Testis (tissue), 3 donors: Measurements from ENCODE around the gene CDON. TPM values are rescaled to one million over a fixed set of nuclear protein-coding genes. Genes with fewer than 3 reads are reported as not detected.

Source experiments
- DNase-seq: peaks from one replicate; pipeline ENCODE4 v3.0.0-alpha.2; 2019
- H3K27ac ChIP-seq, 2 donors: fragments of 200-600 bp; sonication (generic); one replicate each; pipeline ENCODE4 v1.5.1; 2019
- H3K27me3 ChIP-seq: fragments of 200-600 bp; sonication (generic); one replicate; pipeline ENCODE4 v1.5.1; 2019
- H3K36me3 ChIP-seq: fragments of 200-600 bp; sonication (generic); one replicate; pipeline ENCODE4 v1.5.1; 2017; ENCODE audit warnings: low read depth; ENCODE audit errors: missing control alignments
- H3K4me1 ChIP-seq: fragments of 200-600 bp; sonication (generic); one replicate; pipeline ENCODE4 v1.5.1; 2019
- H3K4me3 ChIP-seq, 2 donors: fragments of 200-600 bp; sonication (generic); one replicate each; pipeline ENCODE4 v1.5.1; 2017 to 2019
- H3K9me3 ChIP-seq: fragments of 200-600 bp; sonication (generic); one replicate; pipeline ENCODE4 v1.5.1; 2017
- CTCF ChIP-seq, 3 experiments: fragments of 450-650 bp in 2 of 3; fragments of 200-600 bp in 1 of 3; sonication (generic) in 1 of 3; IDR thresholded peaks; one replicate each; pipeline ENCODE4 v1.5.1; 2016 to 2019; ENCODE audit warnings: antibody characterized with exemption in 3 of 3, mild to moderate bottlenecking in 2 of 3, moderate library complexity in 1 of 3
- POLR2A ChIP-seq: fragments of 450-650 bp; IDR thresholded peaks from one replicate; pipeline ENCODE4 v1.6.1; 2017; ENCODE audit warnings: antibody characterized with exemption, mild to moderate bottlenecking, moderate library complexity
- WGBS, 2 donors: methylation state at CpG; one replicate each; pipeline ENCODE4 v1.1.5; 2018; 5-methylcytosine and 5-hydroxymethylcytosine counted together
- intact Hi-C: fragments of 100-400 bp; cut with DNase I; formaldehyde crosslinking; loops from one replicate; pipeline ENCODE4 v1.15.1; 2023; ENCODE audit warnings: low total_unique reads
- polyA plus RNA-seq: library from polyadenylated mRNA; stranded (reverse); fragments of 350-450 nt; fragmentation: Illumina TruSeq; extraction: RNeasy Lipid Tissue Mini Kit (QIAGEN cat#74804); gene quantifications from one replicate; pipeline ENCODE4 v1.2.3, GENCODE V29; 2014; ENCODE audit warnings: low read depth, low replicate concordance; ENCODE audit not compliant: insufficient read depth
- total RNA-seq, 2 donors: library from RNA; depleted of rRNA; stranded (reverse); fragments of >200 nt; gene quantifications; one replicate each; pipeline ENCODE4 v1.2.3, GENCODE V29; 2016

Gene CDON
- total and polyA plus RNA-seq, 3 donors from 2014 or later, result 20.6 to 27.7 (median 23.9) TPM

DNA sequence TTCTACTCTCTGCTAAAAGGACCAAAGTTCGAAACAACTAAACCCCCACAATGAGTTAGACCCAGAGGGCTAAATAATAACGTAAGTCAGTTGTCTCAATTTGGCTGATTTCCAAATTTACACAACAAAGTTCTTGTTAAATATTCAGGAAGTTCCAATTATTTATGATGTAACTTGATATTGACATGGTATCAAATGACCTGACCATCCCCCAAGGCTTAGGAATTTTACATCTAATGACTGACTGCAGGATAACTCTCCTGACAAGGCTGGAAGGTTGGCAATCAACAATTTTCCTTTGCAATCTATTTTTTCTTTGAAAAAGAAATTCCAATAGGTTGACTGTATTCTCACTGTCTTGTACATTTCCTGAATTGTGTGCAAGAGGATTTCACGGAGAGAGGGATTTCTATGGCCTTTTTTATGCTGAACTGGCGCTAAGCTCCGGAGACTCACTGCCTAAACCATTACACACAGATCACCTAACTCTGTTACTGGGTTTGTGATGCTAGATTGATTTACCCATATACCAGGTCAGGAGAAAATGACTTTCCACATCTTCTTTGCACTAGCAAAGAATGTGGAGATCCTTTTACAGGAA is 9.6 kb upstream of the CDON start:
- Histone ChIP-seq H3K4me1 (no peaks in the 10 kb centered on the region), H3K4me3 (no peak overlapping the region), H3K27ac (no peak overlapping the region), H3K9me3 (no peaks in the 10 kb centered on the region), H3K27me3 (no peaks in the 10 kb centered on the region), H3K36me3 (no peaks in the 10 kb centered on the region)
- 77% methylated on average over 5 of the region's 5 CpGs for WGBS, 2 donors
- no peak for DNase-seq
- intact Hi-C loops, result no loop called here
- TF ChIP-seq POLR2A (no peak), CTCF (IDR thresholded peaks at IDR 0.05) (no peak)

GRCh38 chr11:126063507-126063852 is 814 bp upstream of the CDON start:
- Histone ChIP-seq H3K27ac (peak overlapping the region in 1 of 2 donors; percentile 79), H3K9me3 (no peaks in the 10 kb centered on the region), H3K4me3 (peak overlapping the region; percentile 77 to 82), H3K36me3 (no peaks in the 10 kb centered on the region), H3K4me1 (peaks cover 14% of the 10 kb centered on the region), H3K27me3 (no peaks in the 10 kb centered on the region)
- WGBS, 2 donors, result 7 to 11% methylated on average over 10 of the region's 10 CpGs
- TF ChIP-seq POLR2A (no peak), CTCF (IDR thresholded peaks at IDR 0.05) (no peak)
- intact Hi-C loops, result no loop called here
- no peak for DNase-seq

DNA sequence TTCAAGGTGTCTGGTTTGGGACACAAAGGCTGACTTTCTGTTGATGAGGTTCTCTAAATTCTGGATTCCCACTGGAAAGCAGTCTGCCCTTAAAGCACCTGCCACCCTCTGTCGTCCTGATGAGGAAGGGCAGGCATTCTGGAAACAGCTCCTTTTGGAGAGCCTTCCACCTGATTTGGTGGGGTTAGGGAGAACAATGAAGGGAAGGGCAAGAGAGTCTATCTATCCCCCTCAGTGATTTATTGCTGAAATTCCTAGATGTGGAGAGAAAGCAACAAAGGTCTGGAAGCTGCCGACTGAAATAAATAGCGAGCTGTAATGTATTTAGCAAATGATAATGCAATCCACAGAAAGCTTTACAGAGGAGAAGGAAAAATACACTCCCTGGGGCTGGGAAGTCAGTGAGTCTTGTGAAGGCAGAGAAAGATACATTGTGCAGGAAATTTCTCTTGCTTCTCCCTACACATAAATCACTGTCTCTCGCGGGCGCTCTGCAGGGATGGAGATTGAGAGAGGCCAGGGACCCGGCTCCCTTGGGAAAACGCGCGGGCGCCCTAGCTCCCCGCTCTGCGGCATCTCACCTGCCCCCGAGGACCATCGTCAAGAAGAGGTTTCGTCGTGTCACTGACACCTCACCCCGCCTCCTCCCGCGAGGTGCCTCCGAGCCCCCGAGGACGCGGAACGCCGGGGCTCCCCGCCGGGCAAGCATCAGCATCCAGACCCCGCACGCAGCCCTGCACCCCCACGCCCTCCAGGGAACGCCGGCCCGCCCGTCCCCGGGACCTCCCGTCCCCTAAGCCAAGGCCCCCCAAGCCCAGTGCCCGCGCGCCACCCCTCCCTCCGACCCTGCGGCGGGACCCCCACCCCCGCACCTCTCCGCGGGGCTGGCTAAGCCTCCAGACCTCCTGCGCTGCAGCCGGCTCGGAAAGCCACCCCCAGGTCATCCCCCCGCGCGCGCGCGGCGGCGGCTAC is 673 bp downstream of the CDON start:
- WGBS, 2 donors, result 1% methylated on average over 8 to 44 of the region's 57 CpGs
- intact Hi-C loops, result no loop called here
- Histone ChIP-seq H3K4me3 (peak overlapping the region; percentile 77 to 82), H3K27me3 (no peaks in the 10 kb centered on the region), H3K27ac (peak overlapping the region; percentile 79), H3K4me1 (peaks cover 14% of the 10 kb centered on the region), H3K9me3 (no peaks in the 10 kb centered on the region), H3K36me3 (no peaks in the 10 kb centered on the region)
- TF ChIP-seq POLR2A (no peak), CTCF (IDR thresholded peaks at IDR 0.05) (peak; percentile 22 to 35 (median 23))
- peak; percentile 41 for DNase-seq

DNA sequence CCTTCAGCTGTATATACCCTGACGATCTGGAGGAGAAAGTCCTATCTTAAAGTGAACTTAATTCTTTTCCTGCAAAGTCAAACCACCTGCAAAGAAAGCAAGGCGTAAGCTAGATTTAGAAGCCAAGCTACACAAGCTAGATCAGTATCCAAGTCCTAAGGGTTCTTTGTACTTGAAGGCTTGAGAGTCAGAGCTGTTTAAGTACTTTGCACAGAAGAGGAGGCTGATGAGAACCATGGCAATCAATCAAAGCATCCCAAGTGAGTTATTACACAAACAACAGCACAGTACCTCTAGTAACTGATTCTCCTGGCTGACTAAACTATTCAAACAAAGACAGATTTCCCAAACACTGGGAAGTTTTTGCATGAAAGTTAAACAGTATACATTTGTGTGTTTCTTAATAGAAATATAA is 1.9 kb downstream of the CDON start:
- Histone ChIP-seq H3K27ac (no peak overlapping the region), H3K4me1 (peaks cover 14% of the 10 kb centered on the region), H3K4me3 (no peak overlapping the region), H3K27me3 (no peaks in the 10 kb centered on the region), H3K9me3 (no peaks in the 10 kb centered on the region), H3K36me3 (no peaks in the 10 kb centered on the region)
- TF ChIP-seq CTCF (IDR thresholded peaks at IDR 0.05) (no peak), POLR2A (no peak)
- 48 to 51% methylated on average over 2 of the region's 2 CpGs for WGBS, 2 donors
- no peak for DNase-seq
- intact Hi-C loops, result no loop called here
